Smooth muscle cell of the pulmonary artery (primary cell): ENCODE results near the gene CHP1. TPM values are rescaled to one million over a fixed set of nuclear protein-coding genes. Genes with fewer than 3 reads are reported as not detected.

Experiments
- total RNA-seq: library from RNA; depleted of rRNA; stranded (reverse); fragments of >200 nt; gene quantifications from 2 replicates; pipeline ENCODE4 v1.2.3, GENCODE V29; 2014

Gene CHP1
- total RNA-seq = 64.0 and 73.2 TPM in 2 replicates

GRCh38 chr15:41230650-41231421 lies at the start of gene CHP1, which contains the start of gene EXD1:
Gene CHP1, plus strand, starts transcription at chr15:41231268. Its CDS starts 115 bp downstream, at chr15:41231383.
Gene EXD1, minus strand, starts transcription at chr15:41230757. Its CDS starts 4,182 bp downstream, at chr15:41226575.

Other genes with a start within 250 kb of the CHP1 start
- gene INO80, start 115.0 kb upstream of the CHP1 start, total RNA-seq = 24.1 and 33.2 TPM in 2 replicates
- not detected in 2 replicates for gene EXD1, start 511 bp upstream of the CHP1 start, total RNA-seq
- 0.56 and 2.0 TPM in 2 replicates for gene OIP5, start 101.3 kb downstream of the CHP1 start, total RNA-seq
- 10.1 and 23.7 TPM in 2 replicates for gene NUSAP1, start 101.6 kb downstream of the CHP1 start, total RNA-seq
- 16.1 and 19.5 TPM in 2 replicates for gene NDUFAF1, start 171.2 kb downstream of the CHP1 start, total RNA-seq
- 12.1 and 13.5 TPM in 2 replicates for gene RTF1, start 185.8 kb downstream of the CHP1 start, total RNA-seq